HepG2 (cell line): Measurements from ENCODE around the gene TSPAN9. TPM values are rescaled to one million over a fixed set of nuclear protein-coding genes. Genes with fewer than 3 reads are reported as not detected.

Source experiments
- ARID5B ChIP-seq: IDR thresholded peaks from 2 replicates; pipeline ENCODE4 v1.4.0; 2020; ENCODE audit warnings: mild to moderate bottlenecking, missing genetic modification reagents
- ELF1 ChIP-seq: sonication (generic); formaldehyde crosslinking; IDR thresholded peaks from 2 replicates; pipeline ENCODE4 v1.4.0; 2020; ENCODE audit warnings: missing genetic modification reagents
- FOSL2 ChIP-seq: sonication (generic); formaldehyde crosslinking; IDR thresholded peaks from 2 replicates; pipeline ENCODE4 v1.4.0; 2020; ENCODE audit warnings: missing genetic modification reagents
- FOXO4 ChIP-seq: sonication (generic); formaldehyde crosslinking; conservative IDR thresholded peaks from 2 replicates; pipeline ENCODE4 v1.8.1; 2023; ENCODE audit warnings: missing genetic modification reagents
- GABPB1 ChIP-seq: IDR thresholded peaks from 2 replicates; pipeline ENCODE4 v1.6.1; 2016; ENCODE audit warnings: mild to moderate bottlenecking, missing genetic modification reagents, moderate library complexity, missing compliant biosample characterization
- HOXA7 ChIP-seq: sonication (generic); formaldehyde crosslinking; IDR thresholded peaks from 2 replicates; pipeline ENCODE4 v1.8.1; 2022; ENCODE audit warnings: mild to moderate bottlenecking, missing genetic modification reagents, moderate library complexity
- MEF2D ChIP-seq: sonication (generic); formaldehyde crosslinking; IDR thresholded peaks from 2 replicates; pipeline ENCODE4 v1.5.1; 2020; ENCODE audit warnings: mild to moderate bottlenecking, missing genetic modification reagents
- MLLT10 ChIP-seq: sonication (generic); formaldehyde crosslinking; IDR thresholded peaks from 2 replicates; pipeline ENCODE4 v1.4.0; 2020; ENCODE audit warnings: missing genetic modification reagents
- NFIC ChIP-seq: IDR thresholded peaks from 2 replicates; pipeline ENCODE4 v1.6.1; 2012; ENCODE audit warnings: mild to moderate bottlenecking, low read length, inconsistent platforms
- PHF21A ChIP-seq: sonication (generic); formaldehyde crosslinking; IDR thresholded peaks from 2 replicates; pipeline ENCODE4 v1.5.0; 2020; ENCODE audit warnings: mild to moderate bottlenecking, missing genetic modification reagents
- SALL1 ChIP-seq: sonication (generic); formaldehyde crosslinking; IDR thresholded peaks from 2 replicates; pipeline ENCODE4 v1.8.0; 2022; ENCODE audit warnings: mild to moderate bottlenecking, missing genetic modification reagents
- SOX13 ChIP-seq, 3 experiments: fragments of 450-650 bp in 1 of 3; sonication (generic) in 1 of 3; formaldehyde crosslinking in 1 of 3; IDR thresholded peaks in 2 of 3; conservative IDR thresholded peaks in 1 of 3; 2 replicates each; pipeline versions ENCODE4 v1.5.0 to v1.6.1; 2016 to 2020; ENCODE audit warnings: antibody characterized with exemption in 1 of 3, mild to moderate bottlenecking in 1 of 3, missing compliant biosample characterization in 1 of 3, missing genetic modification reagents in 1 of 3, moderate library complexity in 1 of 3
- SP5 ChIP-seq: IDR thresholded peaks from 2 replicates; pipeline ENCODE4 v1.6.1; 2016; ENCODE audit warnings: low read depth, borderline replicate concordance
- TFDP1 ChIP-seq: IDR thresholded peaks from 2 replicates; pipeline ENCODE4 v1.6.1; 2016; ENCODE audit warnings: missing compliant biosample characterization, missing genetic modification reagents, borderline replicate concordance
- ZFP37 ChIP-seq: sonication (generic); formaldehyde crosslinking; IDR thresholded peaks from 2 replicates; pipeline ENCODE4 v1.4.0; 2020; ENCODE audit warnings: missing genetic modification reagents, borderline replicate concordance
- ZFX ChIP-seq: sonication (generic); formaldehyde crosslinking; IDR thresholded peaks from 2 replicates; pipeline ENCODE4 v1.4.0; 2020; ENCODE audit warnings: mild to moderate bottlenecking, low read depth, missing genetic modification reagents, moderate library complexity
- ZGPAT ChIP-seq: IDR thresholded peaks from 2 replicates; pipeline ENCODE4 v1.6.1; 2016; ENCODE audit warnings: mild to moderate bottlenecking
- ZNF235 ChIP-seq: sonication (generic); formaldehyde crosslinking; IDR thresholded peaks from 2 replicates; pipeline ENCODE4 v1.8.1; 2023; ENCODE audit warnings: mild to moderate bottlenecking, missing genetic modification reagents, borderline replicate concordance
- ZNF614 ChIP-seq: IDR thresholded peaks from 2 replicates; pipeline ENCODE4 v1.6.1; 2018; ENCODE audit warnings: missing biosample characterization, missing genetic modification reagents, inconsistent platforms, borderline replicate concordance
- ZNF768 ChIP-seq: sonication (generic); formaldehyde crosslinking; IDR thresholded peaks from 2 replicates; pipeline ENCODE4 v1.4.0; 2020; ENCODE audit warnings: missing genetic modification reagents
- ZNF891 ChIP-seq: sonication (generic); formaldehyde crosslinking; IDR thresholded peaks from 2 replicates; pipeline ENCODE4 v1.5.0; 2020; ENCODE audit warnings: mild to moderate bottlenecking, missing genetic modification reagents
- polyA plus RNA-seq, 8 experiments: library from polyadenylated mRNA; depleted of rRNA in 3 of 8; stranded (reverse) in 7 of 8; unstranded in 1 of 8; fragments of >200 nt; fragmentation: Illumina TruSeq in 4 of 8; extraction: Trizol in 4 of 8; gene quantifications; 2 replicates each; pipeline versions ENCODE4 v1.2.1 to v1.2.3, GENCODE V29; 2011 to 2016; ENCODE audit warnings: low read depth in 4 of 8, missing spikeins in 1 of 8, mixed read lengths in 1 of 8; ENCODE audit not compliant: insufficient read depth in 1 of 8
- total RNA-seq, 5 experiments: library from RNA; depleted of rRNA; stranded (reverse); fragments of >200 nt; fragmentation: Illumina TruSeq; extraction: Trizol; gene quantifications; 2 replicates each; pipeline ENCODE4 v1.2.3, GENCODE V29; 2016; ENCODE audit warnings: low read depth in 1 of 5

Gene TSPAN9
- total and polyA plus RNA-seq, 2 of the 13 experiments (the other 11 are each of a cell fraction or from before 2014, with no cell fraction given) = 18.1 to 42.3 TPM

DNA sequence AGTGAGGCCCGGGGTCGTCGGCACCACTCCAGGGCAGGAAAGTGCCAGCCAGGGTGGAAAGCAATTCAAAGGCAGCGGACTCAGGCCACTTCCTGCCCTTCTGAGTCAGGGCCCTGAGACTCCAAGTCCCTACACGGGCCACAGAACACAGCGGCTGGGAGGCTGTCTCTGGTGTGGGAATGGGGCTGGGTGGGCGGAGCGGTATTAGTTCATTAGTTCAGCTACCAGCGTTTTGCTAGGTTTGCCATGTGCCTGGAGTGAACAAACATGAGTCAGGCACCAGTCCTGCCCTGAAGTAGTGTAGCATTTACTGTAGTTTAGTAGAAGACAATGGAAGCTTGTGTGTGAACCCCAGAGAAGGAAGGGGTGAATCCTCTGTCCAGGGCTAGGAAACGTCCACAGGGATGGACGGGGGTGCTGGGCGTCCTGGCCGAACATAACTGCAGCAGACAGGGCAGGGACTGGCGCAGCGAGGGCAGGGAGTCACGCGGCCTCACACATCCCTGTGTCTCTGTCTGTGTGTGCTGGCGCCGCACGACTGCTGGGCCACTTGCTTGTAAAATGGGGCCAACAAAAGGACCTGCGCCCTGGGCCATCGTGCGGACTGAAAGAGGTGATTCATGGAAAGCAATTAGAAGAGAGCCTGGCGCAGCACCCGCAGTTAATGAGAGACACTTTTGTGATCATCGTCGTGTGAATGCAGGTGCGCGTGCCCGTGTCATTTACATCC lies 227.4 kb downstream of the TSPAN9 start (continued):
- TF ChIP-seq PHF21A (CRISPR knock-in tag) = peak; percentile 58
- peak; percentile 33; the same call in 1 of the 2 replicates for TF ChIP-seq GABPB1 (CRISPR knock-in tag)
- TF ChIP-seq FOSL2 (CRISPR knock-in tag) = peak; percentile 53
- no peak for TF ChIP-seq ZNF235 (CRISPR knock-in tag)
- TF ChIP-seq ZFP37 (CRISPR knock-in tag) = 0 out of 2 replicates have a peak, but pooled peaks have one; percentile 33
- TF ChIP-seq MEF2D (CRISPR knock-in tag) = no peak
- TF ChIP-seq SP5 (CRISPR knock-in tag) = peak; percentile 59
- TF ChIP-seq ZNF768 (CRISPR knock-in tag) = 0 out of 2 replicates have a peak, but pooled peaks have one; percentile 44
- TF ChIP-seq SALL1 = peak; percentile 36; the same call in 1 of the 2 replicates
- TF ChIP-seq NFIC = no peak
- 0 out of 2 replicates have a peak, but pooled peaks have one; percentile 16 for TF ChIP-seq ZGPAT
- peak; percentile 41; the same call in 1 of the 2 replicates for TF ChIP-seq TFDP1
- 0 out of 2 replicates have a peak, but pooled peaks have one; percentile 17 for TF ChIP-seq ARID5B (CRISPR knock-in tag)
- no peak for TF ChIP-seq ZNF891
- no peak for TF ChIP-seq ELF1 (CRISPR knock-in tag)
- no peak for TF ChIP-seq SOX13 (IDR thresholded peaks at IDR 0.05)
- TF ChIP-seq SOX13 (CRISPR knock-in tag; conservative IDR thresholded peaks at IDR 0.05 in 1 of 2, IDR thresholded peaks at IDR 0.05 in 1 of 2) = peak in 1 of 2 experiments; percentile 29; a peak in 1 of 4 replicates
- TF ChIP-seq FOXO4 (CRISPR knock-in tag) = 0 out of 2 replicates have a peak, but pooled peaks have one; percentile 23
- peak; percentile 48; the same call in 1 of the 2 replicates for TF ChIP-seq ZFX (CRISPR knock-in tag)
- peak; percentile 28; the same call in 1 of the 2 replicates for TF ChIP-seq ZNF614 (CRISPR knock-in tag)
- TF ChIP-seq HOXA7 (CRISPR knock-in tag) = no peak
- no peak for TF ChIP-seq MLLT10 (CRISPR knock-in tag)
